ENCODE data around the gene FCHO1. TPM values are rescaled to one million over a fixed set of nuclear protein-coding genes. Genes with fewer than 3 reads are reported as not detected.

FCHO1 gene
- total and polyA plus RNA-seq, 9 donors = 0.38 to 1.3 (median 0.75) TPM

Other genes with a start within 250 kb of the FCHO1 start
- gene PGLS, start 239.8 kb upstream of the FCHO1 start, total RNA-seq = 46.5 TPM
- gene PGLS, start 239.8 kb upstream of the FCHO1 start, polyA plus RNA-seq (ENCODE audit: insufficient read depth in 1 of 8, insufficient read length in 8 of 8, low replicate concordance in 1 of 8) = 10 to 100 TPM; 46.9 to 70.5 (median 54.0) TPM
- 42.1 TPM for gene COLGALT1, start 195.8 kb upstream of the FCHO1 start, total RNA-seq
- gene COLGALT1, start 195.8 kb upstream of the FCHO1 start, polyA plus RNA-seq (ENCODE audit: insufficient read depth in 1 of 8, insufficient read length in 8 of 8, low replicate concordance in 1 of 8) = 10 to 100 TPM; 68.3 to 97.0 (median 77.4) TPM
- 0.09 TPM for gene UNC13A, start 63.1 kb upstream of the FCHO1 start, total RNA-seq
- gene UNC13A, start 63.1 kb upstream of the FCHO1 start, polyA plus RNA-seq (ENCODE audit: insufficient read depth in 1 of 8, insufficient read length in 8 of 8, low replicate concordance in 1 of 8) = under 1 TPM; 0.05 to 0.27 (median 0.10) TPM
- 14.1 TPM for gene MAP1S, start 32.0 kb upstream of the FCHO1 start, total RNA-seq
- 10 to 100 TPM; 22.1 to 51.6 (median 34.1) TPM for gene MAP1S, start 32.0 kb upstream of the FCHO1 start, polyA plus RNA-seq (ENCODE audit: insufficient read depth in 1 of 8, insufficient read length in 8 of 8, low replicate concordance in 1 of 8)
- gene B3GNT3, start 43.7 kb downstream of the FCHO1 start, total RNA-seq = 0.04 TPM
- gene B3GNT3, start 43.7 kb downstream of the FCHO1 start, polyA plus RNA-seq (ENCODE audit: insufficient read depth in 1 of 8, insufficient read length in 8 of 8, low replicate concordance in 1 of 8) = 1 to 10 TPM in 1 of 8 donors, under 1 TPM in 4, not detected in 3; 0.11 to 3.5 (median 0.64) TPM
- gene INSL3, start 70.0 kb downstream of the FCHO1 start, total RNA-seq = not detected
- not detected for gene INSL3, start 70.0 kb downstream of the FCHO1 start, polyA plus RNA-seq (ENCODE audit: insufficient read depth in 1 of 8, insufficient read length in 8 of 8, low replicate concordance in 1 of 8)
- 1.5 TPM for gene JAK3, start 96.5 kb downstream of the FCHO1 start, total RNA-seq
- 1 to 10 TPM; 1.3 to 2.7 (median 2.2) TPM for gene JAK3, start 96.5 kb downstream of the FCHO1 start, polyA plus RNA-seq (ENCODE audit: insufficient read depth in 1 of 8, insufficient read length in 8 of 8, low replicate concordance in 1 of 8)
- 2,929 TPM for gene RPL18A, start 108.4 kb downstream of the FCHO1 start, total RNA-seq
- gene RPL18A, start 108.4 kb downstream of the FCHO1 start, polyA plus RNA-seq (ENCODE audit: insufficient read depth in 1 of 8, insufficient read length in 8 of 8, low replicate concordance in 1 of 8) = 1,000 to 10,000 TPM; 2,380 to 3,065 (median 2,779) TPM
- not detected for gene SLC5A5, start 120.5 kb downstream of the FCHO1 start, total RNA-seq
- under 1 TPM in 4 of 8 donors, not detected in 4; 0.04 to 0.07 (median 0.05) TPM for gene SLC5A5, start 120.5 kb downstream of the FCHO1 start, polyA plus RNA-seq (ENCODE audit: insufficient read depth in 1 of 8, insufficient read length in 8 of 8, low replicate concordance in 1 of 8)
- 16.4 TPM for gene CCDC124, start 181.5 kb downstream of the FCHO1 start, total RNA-seq
- 10 to 100 TPM; 58.6 to 78.0 (median 69.7) TPM for gene CCDC124, start 181.5 kb downstream of the FCHO1 start, polyA plus RNA-seq (ENCODE audit: insufficient read depth in 1 of 8, insufficient read length in 8 of 8, low replicate concordance in 1 of 8)
- gene KCNN1, start 215.6 kb downstream of the FCHO1 start, total RNA-seq = 1.2 TPM
- gene KCNN1, start 215.6 kb downstream of the FCHO1 start, polyA plus RNA-seq (ENCODE audit: insufficient read depth in 1 of 8, insufficient read length in 8 of 8, low replicate concordance in 1 of 8) = 1 to 10 TPM in 7 of 8 donors, under 1 TPM in 1; 0.65 to 2.5 (median 1.4) TPM

Data from muscle of leg (tissue), 9 donors.